ENCODE results near the gene SS18L1.
A peak's percentile ranks its signal among the peaks of the same experiment; 100 is the strongest.
"Not testable (repeated sequence)": the region's sequence is repeated elsewhere in the genome, so short reads cannot be mapped to it uniquely, and the experiment has no call there.

SS18L1 gene, protein sequence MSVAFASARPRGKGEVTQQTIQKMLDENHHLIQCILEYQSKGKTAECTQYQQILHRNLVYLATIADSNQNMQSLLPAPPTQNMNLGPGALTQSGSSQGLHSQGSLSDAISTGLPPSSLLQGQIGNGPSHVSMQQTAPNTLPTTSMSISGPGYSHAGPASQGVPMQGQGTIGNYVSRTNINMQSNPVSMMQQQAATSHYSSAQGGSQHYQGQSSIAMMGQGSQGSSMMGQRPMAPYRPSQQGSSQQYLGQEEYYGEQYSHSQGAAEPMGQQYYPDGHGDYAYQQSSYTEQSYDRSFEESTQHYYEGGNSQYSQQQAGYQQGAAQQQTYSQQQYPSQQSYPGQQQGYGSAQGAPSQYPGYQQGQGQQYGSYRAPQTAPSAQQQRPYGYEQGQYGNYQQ

DNA sequence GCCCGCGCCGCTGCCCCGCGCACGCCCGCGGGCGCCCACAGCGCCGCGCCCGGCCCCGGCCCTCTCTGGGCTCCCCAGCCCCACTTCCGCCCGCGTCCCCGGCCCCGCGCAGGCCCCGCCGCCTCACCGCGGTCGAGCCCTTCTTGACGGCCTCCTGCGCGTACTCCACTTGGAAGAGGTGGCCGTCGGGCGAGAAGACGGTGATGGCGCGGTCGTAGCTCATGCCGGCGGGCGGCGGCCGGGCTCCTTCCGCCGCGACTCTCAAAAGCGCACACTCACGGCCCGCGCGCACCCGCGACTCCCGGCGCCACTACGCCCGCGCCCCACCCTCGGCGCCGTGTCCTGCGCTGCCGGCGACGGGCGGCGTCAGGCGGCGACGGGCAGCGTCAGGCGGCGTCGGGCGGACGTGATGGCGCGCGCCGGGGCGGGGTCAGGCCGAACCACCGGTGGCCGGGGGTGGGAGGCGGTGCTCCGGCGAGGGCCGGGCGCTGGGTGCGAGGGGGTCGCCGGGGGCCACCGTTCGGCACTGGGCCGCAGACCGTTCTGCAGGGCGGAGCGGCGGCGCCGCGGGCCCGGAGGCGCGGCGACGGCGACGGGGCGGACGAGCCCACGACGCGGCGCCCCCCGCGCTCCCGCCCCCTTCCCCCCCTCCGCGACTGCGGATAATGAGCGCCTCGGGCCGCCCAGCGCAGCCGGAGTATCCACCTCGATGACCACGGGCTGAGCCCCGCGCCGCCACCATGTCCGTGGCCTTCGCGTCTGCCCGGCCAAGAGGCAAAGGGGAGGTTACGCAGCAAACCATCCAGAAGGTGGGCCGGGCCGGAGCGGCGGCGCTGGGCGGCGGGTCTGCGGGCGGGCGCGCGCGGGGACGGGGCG is at the start of gene SS18L1, which contains the start of gene PSMA7:
Gene SS18L1, plus strand, starts transcription at position 689 of the 876 bp plus-strand sequence. Its CDS starts 52 bp downstream, at position 741.
Gene PSMA7, minus strand, starts transcription at position 314 of the 876 bp plus-strand sequence. Its CDS starts 91 bp downstream, at position 223.
- DNase-seq: peak; percentile 56

DNA sequence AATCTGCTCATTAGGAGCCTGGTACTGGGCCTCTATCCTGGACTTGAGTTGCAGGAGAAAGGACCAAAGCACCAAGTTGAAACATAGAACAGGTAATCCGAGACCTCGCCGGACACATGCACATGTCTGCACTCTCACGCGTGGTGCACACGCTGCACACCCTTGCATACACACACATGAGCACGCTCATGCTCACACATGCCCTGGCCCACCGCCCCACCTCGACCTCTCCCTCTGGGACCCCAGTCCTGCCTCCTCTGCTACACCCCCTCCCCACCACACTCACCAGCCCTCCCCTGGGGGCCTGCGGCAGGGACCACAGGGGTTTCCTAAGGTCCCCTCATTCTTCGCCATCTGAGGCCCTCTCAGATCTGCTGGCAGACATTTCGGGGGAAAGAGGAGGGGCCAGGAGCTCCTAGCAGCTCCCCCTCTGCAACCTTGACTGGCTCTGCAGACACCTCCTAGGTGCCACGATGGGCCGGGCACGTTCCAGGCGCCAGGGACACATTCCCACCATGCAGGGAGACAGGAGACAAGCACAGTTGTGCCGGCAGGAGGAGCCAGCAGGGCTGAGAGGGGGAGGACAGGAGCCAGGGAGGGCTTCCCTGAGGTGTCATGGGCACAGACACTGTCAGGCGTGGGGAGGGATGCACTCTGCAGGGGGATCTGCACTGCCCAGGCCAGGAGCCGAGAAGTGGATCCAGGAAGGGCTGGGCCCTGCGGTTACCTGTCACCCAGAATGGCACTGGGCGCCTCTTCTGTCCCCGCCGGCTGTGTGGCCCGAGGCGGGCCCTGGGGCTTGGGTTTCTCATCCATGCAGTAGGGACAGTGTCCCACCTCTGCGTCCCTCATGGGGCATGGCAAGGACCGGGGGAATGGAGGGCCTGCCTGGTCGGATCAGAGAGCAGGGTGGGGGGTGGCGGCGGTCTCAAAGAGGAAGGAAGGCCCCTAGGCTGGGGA is 46.9 kb upstream of the SS18L1 start:
- DNase-seq: no peak

DNA sequence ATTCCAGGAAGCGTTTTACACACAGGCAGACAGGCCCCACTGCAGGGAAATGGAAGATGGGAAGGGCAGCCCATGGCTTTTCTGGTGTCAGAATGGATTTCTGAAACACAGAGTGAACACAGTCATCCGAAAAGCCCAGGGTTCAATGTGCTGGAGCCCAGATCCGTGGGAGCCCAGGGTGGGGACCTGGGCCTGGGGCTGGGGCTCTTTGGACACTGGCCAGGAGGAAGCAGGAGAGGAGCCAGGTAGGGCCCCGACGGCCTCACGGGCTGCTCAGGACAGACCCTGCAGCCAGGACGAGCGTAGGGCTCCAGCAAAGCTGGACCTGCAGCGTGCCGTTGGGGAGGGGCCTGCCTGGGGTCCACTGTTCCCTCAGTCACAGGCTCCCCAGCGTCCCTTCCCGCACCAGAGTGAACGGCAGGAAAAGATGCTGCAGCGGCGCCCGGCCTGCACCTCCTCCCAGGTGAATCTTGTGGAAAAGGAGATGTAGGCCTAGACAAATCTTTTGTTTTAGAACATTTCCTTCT is 45.6 kb upstream of the SS18L1 start:
- DNase-seq: no peak

DNA sequence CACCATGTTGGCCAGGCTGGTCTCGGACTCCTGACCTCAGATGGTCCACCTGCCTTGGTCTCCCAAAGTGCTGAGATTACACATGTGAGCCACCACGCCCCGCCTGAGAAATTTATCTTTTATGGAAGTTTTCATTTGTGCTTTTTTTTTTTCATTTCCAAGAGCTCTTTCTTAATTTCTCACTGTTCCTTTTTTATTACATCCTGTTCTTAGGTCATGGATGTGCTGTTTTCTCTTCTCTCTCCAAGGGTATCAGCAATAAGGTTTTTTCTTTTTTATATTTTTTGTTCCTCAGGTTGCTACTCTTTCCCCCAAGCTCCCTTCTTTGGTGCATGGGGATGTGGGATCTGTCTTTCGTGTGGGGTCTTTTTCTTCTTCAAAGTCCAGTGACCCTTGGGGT is 42.5 kb upstream of the SS18L1 start:
- no peak for DNase-seq

DNA sequence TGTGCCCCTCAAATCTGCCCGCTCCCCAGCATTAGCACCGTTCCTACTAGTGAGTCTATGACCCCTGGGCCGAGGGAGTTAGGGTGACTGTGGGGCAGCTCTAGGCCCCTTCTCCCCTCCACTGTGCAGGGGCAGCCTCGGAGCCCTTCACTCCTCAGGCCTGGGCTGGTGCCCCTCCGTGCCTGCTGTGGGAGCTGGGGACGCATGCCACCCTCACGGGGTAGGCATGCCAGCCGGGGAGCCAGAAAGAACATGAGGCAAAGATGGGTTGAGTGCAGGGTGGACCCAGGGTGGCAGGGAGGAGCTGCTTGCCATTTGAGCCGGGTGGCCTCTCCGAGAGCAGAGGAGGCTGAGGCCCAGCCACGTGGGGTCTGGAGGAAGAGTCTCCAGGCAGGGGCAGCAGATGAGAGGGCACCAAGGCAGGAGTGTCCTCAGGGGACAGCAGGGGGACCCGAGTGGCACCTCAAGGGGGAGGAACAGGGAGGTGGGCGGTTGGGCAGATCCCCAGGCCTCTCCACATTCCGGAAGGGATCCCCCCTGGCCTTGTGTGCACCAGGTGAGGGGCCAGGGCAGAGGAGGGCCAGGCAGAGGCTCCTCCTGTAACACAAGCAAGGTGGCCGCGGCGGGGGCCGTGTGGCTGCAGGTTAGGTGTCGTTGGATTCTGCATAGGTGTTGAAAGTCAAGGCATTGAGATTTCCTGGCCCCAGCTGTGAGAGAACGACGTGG is 39.9 kb upstream of the SS18L1 start:
- DNase-seq: no peak

DNA sequence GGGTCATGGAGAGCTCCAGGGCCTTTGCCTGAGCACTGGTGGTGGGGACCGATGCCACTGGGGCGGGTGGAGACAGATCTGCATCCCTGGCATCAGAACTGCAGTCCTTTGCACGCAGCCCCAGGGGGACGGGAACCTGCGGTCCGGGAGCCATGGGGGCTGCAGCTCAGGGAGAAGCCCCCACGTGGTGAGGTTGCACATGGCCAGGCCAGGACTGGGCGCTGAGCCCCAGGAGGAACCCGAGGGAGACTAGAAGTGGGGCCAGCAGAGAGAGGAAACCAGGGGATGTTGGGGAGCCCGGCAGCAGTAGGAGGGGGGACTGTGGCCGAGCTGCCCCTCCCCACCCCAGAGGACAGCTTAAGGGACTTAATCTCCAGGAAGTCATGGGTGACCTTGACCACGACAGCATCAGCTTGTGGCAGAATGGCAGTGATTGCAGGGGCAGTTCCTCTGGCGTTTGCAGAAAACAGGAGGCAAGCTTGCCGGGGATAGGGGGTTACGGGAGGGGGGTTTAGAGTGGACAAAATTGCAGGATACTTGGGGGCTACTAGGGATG is 39.3 kb upstream of the SS18L1 start:
- no peak for DNase-seq

DNA sequence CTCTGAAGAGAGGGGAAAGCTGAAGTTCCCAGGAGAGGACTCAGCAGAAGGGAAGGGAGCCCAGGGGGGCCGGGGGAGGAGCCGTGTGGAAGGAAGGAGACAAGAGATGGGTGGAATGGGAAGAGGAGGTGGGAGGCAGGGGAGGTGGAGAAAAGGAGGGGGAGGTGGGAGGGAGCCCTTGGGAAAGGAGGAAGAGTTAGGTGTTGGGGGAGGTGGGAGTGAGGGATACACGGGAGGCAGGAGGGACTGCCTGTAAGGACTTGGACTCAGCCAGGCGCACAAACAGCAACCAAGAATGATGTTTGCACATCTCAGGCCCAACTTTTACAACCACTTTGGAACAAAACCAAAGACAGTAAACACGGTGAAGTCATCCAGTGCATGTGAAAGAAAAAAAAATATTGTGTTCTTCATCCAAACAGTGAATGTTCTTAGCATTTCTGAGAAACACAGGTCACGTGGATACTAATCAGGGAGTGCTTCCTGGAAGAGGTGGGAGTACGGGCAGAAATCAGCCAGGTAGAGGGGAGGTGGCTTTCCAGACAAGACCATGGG is 38.7 kb upstream of the SS18L1 start:
- DNase-seq: no peak

DNA sequence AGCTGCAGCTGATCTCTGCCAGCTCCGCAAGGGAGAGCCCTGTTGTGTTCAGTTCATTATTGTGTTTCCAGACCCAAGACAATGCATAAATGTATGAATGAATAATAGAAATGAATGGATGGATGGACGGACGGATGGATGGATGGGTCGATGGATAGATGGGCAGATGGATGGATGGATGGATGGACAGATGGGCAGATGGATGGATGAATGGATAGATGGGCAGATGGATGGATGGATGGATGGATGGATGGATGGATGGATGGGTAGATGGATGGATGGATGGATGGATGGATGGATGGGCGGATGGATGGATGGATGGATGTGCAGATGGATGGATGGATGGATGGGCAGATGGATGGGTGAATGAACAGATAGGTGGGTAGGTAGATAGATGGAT is 38.0 kb upstream of the SS18L1 start:
- DNase-seq: no peak

DNA sequence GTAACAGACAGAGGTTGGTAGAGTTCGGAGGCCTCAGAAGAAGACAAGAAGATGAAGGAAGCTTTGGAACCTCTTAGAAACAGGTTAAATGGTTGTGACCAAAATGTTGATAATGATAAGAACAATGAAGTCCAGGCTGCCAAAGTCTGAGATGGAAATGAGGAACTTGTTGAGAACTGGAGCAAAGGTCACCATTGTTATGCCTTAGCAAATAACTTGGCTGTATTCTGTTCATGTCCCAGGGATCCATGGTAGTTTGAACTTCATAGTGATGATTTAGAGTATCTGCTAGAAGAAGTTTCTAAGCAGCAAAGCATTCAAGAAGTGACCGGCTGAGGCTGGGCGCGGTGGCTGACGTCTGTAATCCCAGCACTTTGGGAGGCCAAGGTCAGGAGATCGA is 32.4 kb upstream of the SS18L1 start:
- DNase-seq: no peak

DNA sequence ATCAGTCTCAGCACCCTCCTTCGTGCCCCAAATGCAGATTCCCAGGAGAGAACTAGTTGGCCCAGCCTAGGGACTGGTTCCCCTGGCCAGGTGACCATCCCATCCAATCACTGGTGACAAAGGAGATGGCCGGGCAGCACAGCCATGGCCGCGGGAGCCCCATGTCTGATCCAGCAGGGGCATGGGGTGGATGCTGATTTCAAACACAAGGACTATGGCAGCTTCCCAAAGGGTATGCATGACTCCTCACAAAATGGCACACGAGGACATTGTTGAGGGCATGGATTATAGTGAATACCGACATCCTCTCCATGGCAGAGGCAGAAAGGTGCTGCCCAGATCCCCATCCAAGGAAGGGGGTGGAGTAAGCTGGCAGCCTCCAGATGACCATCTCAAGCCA is 31.2 kb upstream of the SS18L1 start:
- DNase-seq: no peak

DNA sequence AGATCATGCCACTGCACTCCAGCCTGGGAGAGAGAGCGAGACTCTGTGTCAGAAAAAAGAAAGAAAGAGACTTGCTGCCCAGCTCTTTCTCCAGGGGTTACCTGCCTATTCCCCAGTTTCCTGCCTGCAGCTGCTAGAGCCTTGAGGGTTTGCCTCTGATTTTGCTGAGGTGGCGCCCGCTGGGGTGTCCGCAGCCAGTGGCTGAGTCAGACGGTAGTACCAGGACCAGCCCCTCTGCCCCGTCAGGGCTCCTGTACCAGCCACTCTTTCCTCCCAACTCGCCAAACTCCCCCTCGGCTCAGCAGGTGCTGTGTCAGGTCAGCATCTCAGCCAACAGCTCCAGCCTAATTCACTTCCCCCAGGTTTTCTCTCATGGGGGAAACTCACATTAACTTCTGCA is 28.7 kb upstream of the SS18L1 start:
- no peak for DNase-seq

DNA sequence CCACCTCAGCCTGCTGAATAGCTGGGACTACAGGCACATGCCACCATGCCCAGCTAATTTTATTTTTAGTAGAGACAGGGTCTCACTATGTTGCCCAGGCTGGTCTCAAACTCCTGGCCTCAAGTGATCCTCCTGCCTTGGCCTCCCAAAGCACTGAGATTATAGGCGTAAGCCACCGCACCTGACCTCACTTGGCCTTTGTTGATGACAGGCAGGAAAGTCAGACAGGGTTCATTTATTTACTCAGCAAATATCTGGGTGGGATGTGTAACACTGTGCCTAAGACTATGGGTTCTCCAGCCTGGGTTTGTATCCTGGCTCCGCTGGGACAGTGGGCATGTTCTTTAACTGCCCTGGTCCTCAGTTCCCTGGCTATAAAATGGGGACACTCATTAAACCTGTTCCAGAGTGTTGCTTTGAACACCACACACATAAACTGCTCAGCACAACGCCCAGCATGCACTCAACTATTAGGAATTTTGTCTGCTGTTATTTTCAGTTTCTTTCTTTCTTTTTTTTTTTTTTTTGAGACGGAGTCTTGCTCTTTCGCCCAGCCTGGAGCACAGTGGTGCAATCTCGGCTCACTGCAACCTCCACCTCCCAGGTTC is 27.7 kb upstream of the SS18L1 start:
- not testable (repeated sequence) for DNase-seq

DNA sequence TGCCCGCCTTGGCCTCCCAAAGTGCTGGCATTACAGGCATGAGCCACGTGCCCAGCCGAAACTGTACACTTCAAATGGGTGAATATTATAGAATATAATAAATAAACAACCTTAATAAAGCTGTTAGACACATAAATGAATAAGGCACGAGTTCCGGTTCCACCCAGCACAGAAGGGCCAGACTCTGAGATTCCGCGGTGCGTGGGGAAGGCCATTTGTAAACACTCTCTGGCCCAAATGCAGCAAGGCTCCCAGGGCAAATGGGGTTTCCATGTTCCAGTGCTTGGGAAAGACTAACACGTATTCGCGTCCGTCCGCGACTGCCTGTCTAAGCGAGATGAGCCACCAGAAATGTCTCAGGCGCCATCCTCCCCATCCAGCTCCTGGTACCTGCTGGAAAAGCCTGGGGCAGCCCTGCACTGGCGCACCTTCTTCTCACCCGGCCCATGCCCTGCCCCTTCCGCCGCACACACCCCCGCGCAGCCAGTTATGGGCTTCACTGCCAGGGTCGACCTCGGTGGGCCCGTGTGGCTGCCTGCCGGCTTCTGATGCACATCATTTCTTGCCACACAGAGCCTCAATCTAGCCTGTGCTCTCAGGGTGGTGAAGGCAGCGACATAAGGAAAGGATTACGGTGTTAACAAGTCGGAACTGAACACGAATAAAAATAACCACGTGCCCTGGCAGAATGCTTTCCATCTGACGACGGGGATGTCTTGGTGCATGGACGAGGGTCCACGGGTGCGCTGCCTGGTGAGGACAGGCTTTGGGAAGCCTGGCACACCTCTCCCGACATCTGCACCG is 26.8 kb upstream of the SS18L1 start:
- no peak for DNase-seq

DNA sequence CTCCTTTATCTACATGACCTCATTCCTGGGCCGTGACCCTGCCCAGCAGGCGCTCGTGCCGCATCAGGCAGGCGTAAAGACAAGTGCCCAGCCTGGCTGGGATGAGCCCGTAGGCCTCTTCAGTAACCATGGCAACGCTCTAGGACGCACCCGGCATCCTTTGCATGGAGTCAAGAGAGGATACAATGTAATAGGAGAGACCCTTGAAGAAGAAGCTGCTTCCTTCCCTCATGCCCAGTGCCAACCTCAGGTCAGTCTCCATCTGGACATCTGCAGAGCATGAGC is 26.3 kb upstream of the SS18L1 start:
- no peak for DNase-seq

DNA sequence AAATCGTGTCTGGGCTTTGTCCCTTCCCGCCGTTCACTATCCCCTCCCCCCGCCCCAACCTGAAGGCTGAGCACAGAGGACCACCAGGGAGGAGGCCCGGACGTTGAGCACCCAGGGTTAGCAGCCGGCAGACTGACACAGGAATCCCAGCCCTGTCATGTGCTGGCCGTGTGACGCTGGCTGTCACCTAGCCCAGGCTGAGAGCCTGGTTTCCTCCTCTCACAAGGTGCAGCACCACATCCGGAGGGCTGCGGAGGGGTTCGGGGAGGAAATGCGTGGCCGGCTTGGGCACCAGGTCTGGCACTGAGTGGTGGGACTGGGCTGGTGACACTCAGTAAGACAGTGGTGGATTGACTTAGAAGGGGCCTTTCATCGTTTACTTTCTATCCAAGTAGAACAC is 25.9 kb upstream of the SS18L1 start:
- no peak for DNase-seq

DNA sequence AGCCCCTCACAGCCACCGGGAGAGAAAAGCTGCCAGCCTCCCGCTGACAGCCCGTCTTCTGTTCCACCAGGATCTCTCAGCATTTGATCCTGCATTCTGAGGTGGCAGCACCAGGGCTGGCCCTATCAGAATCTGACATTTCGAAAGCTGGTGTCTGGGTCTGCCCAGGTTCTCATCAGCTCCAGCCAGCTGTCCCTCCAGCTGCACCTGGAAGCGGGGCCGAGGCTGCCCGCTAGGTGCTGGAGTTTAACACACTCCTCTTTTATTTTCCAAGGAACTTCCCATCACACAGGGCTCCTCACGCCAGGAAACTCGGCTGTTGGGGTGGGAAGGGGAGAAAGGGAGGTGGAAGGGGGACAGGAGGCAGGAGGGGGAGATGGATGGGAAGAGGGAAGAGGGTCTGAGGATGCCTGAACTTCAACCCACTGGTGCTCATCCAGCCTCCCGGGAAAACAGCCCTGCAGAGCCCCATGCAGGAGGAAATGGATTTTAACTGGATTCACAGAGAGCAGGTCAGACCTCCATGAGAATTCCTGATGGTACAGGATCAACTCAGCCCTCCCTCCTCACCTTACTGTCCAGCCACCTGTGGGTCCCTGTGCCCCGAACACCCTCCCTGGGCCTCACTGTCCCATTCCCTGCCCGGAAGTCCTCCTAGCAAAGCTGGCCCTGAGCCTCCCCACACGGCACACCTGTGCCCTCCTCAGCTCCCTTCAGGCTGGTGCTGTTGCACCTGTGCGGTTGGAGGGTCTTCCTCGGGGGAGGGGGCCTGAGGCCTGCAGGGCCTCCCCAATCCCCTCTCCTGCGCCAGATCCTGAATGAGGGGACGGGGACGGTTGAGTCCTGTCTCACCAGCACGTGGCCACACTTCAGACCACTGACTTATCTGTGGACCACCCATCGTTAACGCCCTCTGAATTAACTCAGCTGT is 25.2 kb upstream of the SS18L1 start:
- no peak for DNase-seq

DNA sequence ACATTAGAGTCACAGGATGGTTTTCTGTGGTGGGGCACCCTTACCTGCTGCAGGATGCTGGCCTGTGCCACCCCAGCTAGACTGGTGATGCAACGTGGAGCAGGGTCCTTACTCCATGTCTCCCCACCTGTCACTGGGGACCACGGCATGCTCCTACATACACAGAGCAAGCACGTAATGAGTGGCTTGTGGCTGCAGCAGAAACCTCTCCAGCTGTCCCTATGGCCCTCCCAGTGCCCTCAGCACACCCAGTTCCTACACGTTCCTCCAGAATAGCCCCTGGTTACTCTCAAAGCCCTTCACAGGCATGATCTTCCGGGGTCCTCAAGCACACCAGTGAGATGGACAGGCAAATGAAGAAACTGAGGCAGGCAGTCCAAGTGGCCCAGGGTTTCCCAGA is 24.5 kb upstream of the SS18L1 start:
- no peak for DNase-seq

DNA sequence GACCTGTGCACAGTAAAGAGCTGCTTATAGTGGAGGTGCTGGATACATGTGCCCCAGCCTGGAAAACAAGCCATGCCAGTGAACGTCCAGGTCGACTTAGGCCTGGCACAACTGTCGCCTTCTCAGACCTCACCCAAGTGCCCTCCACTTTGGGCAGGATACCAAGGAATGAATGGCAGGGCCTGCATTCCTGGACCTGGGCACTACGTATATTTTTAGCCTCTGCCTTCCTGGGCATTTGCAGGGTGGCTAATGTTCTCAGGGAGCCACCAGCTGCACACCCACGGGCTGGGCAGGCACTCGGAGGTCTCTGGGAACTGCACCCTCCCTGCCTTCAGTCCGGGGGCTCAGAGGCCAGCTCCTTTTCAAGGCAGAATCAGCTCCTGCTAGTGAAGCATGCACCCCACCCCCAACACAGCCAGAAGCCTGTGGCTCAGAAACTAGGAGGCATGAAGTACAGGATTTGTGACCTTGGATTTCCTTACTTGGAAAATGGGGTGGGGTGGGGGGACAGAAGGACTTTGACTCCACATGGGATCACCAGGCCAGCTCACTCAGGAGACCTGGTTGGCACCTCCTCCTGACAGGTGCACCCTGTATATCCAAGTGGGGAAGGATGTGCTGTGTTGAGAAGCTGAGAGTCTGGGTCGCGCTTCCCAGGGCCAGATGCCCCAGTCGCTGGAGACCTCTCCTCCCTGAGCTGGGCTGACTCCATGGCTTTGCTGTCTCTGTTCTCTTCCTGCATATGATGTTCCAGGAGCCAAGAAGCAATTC is 23.8 kb upstream of the SS18L1 start:
- no peak for DNase-seq

All from GF-D8 (cell line).